ENCODE results near the gene LIFR.

LIFR gene

DNA sequence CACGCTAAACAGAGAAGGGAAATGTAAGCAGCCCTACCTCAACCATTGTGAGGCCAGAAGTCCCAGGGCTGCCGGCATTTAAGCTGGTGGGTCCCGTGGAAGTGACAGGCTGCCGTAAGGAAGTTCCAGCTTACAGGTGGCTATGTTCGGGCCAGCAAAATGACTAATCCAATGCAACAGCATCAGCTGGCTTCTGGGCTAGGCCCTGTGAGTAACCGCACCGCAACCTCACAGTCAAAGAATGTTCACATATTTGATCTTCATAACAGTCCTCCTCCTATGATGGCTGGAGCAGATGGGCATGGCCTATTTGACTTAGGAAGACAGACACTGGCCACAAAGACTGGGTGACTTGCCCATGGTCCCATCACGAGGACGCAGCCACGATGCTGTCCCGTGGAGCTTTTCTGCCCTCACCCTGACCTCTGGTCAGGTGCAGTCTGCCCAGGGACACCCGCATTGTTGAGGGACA lies 88.2 kb downstream of the LIFR start:
- no peak for TF ChIP-seq CREB1 (IDR thresholded peaks at IDR 0.05; ENCODE audit: low read depth)
- no peak for TF ChIP-seq CEBPB (IDR thresholded peaks at IDR 0.05)
- no peak for TF ChIP-seq REST (IDR thresholded peaks at IDR 0.05; ENCODE audit: low read depth)
- no peak for TF ChIP-seq FOXM1 (IDR thresholded peaks at IDR 0.05; ENCODE audit: borderline replicate concordance, low read depth)
- no peak for TF ChIP-seq TCF12 (IDR thresholded peaks at IDR 0.05; ENCODE audit: low read depth)
- no peak for TF ChIP-seq ZBTB7A (IDR thresholded peaks at IDR 0.05; ENCODE audit: low read depth)

DNA sequence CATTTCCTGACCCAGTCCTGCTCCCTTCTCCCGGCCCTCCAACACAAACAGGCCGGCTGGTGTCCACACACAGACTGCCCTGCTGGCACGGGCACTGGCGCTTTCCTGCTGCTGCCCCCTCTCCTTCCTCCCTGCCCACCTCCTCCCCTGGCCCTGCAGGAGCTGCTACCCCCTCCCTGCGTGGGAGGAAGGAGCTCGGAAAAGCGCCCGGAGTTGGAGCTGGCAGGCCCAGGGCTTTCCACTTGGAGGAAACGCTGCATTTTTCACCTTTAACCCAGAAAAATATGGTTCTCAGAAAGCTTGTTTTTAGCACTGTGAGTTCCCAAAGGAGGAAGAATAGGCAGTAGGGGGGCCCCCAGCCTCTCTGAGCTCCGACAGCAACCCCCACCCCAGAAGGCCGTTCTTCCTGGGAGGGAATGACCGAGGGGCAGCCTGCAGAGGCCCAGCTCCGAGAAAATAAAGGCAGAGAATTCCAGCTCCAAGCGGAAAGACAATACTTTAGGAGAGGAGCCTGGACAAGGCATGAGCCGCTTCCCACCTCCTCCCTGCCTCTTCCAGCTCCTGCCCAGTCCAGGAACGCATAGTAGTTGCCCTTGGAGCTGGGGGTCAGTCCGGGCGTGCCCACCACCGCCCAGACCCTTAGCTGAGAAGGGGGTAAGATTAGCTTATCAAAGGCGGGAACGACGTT lies 88.9 kb downstream of the LIFR start:
- TF ChIP-seq FOXM1 (IDR thresholded peaks at IDR 0.05; ENCODE audit: borderline replicate concordance, low read depth) = no peak
- no peak for TF ChIP-seq NFIC (IDR thresholded peaks at IDR 0.05)
- TF ChIP-seq CEBPB (IDR thresholded peaks at IDR 0.05) = no peak
- no peak for TF ChIP-seq ZBTB7A (IDR thresholded peaks at IDR 0.05; ENCODE audit: low read depth)
- TF ChIP-seq, protein P1, sequence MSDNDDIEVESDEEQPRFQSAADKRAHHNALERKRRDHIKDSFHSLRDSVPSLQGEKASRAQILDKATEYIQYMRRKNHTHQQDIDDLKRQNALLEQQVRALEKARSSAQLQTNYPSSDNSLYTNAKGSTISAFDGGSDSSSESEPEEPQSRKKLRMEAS (IDR thresholded peaks at IDR 0.05) = no peak
- TF ChIP-seq CREB1 (IDR thresholded peaks at IDR 0.05; ENCODE audit: low read depth) = no peak
- TF ChIP-seq TEAD4 (IDR thresholded peaks at IDR 0.05) = no peak
- TF ChIP-seq TCF12 (IDR thresholded peaks at IDR 0.05; ENCODE audit: low read depth) = no peak
- TF ChIP-seq EGR1 (IDR thresholded peaks at IDR 0.05) = no peak
- TF ChIP-seq TAF1 (IDR thresholded peaks at IDR 0.05; ENCODE audit: low read depth) = no peak
- TF ChIP-seq, protein P2, sequence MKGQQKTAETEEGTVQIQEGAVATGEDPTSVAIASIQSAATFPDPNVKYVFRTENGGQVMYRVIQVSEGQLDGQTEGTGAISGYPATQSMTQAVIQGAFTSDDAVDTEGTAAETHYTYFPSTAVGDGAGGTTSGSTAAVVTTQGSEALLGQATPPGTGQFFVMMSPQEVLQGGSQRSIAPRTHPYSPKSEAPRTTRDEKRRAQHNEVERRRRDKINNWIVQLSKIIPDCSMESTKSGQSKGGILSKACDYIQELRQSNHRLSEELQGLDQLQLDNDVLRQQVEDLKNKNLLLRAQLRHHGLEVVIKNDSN (IDR thresholded peaks at IDR 0.05) = no peak
- no peak for TF ChIP-seq REST (IDR thresholded peaks at IDR 0.05; ENCODE audit: low read depth)
- TF ChIP-seq YY1 (IDR thresholded peaks at IDR 0.05; ENCODE audit: low read depth) = no peak
- no peak for TF ChIP-seq EP300 (IDR thresholded peaks at IDR 0.05; ENCODE audit: borderline replicate concordance)

GRCh38 chr5:38466424-38467189 lies 89.8 kb downstream of the LIFR start:
- TF ChIP-seq CREB1 (IDR thresholded peaks at IDR 0.05; ENCODE audit: low read depth) (no peak), YY1 (IDR thresholded peaks at IDR 0.05; ENCODE audit: low read depth) (no peak), ZBTB7A (IDR thresholded peaks at IDR 0.05; ENCODE audit: low read depth) (no peak), RAD21 (IDR thresholded peaks at IDR 0.05; ENCODE audit: low read depth) (no peak), TAF1 (IDR thresholded peaks at IDR 0.05; ENCODE audit: low read depth) (no peak), FOXM1 (IDR thresholded peaks at IDR 0.05; ENCODE audit: borderline replicate concordance, low read depth) (no peak), NFIC (IDR thresholded peaks at IDR 0.05) (no peak), CEBPB (IDR thresholded peaks at IDR 0.05) (no peak), EP300 (IDR thresholded peaks at IDR 0.05; ENCODE audit: borderline replicate concordance) (no peak)
- TF ChIP-seq, protein P1 (IDR thresholded peaks at IDR 0.05) = no peak

- TF ChIP-seq EGR1 (IDR thresholded peaks at IDR 0.05) (no peak), RAD21 (IDR thresholded peaks at IDR 0.05; ENCODE audit: low read depth) (no peak)
- TF ChIP-seq, protein P1 (IDR thresholded peaks at IDR 0.05) = no peak
These were observed 90.6 kb downstream of the LIFR start for GRCh38 chr5:38465702-38466423.

GRCh38 chr5:38465061-38465460 lies 91.4 kb downstream of the LIFR start:
- TF ChIP-seq EP300 (IDR thresholded peaks at IDR 0.05; ENCODE audit: borderline replicate concordance) = no peak
- no peak for TF ChIP-seq FOXM1 (IDR thresholded peaks at IDR 0.05; ENCODE audit: borderline replicate concordance, low read depth)
- TF ChIP-seq TEAD4 (IDR thresholded peaks at IDR 0.05) = no peak
- no peak for TF ChIP-seq REST (IDR thresholded peaks at IDR 0.05; ENCODE audit: low read depth)
- TF ChIP-seq TAF1 (IDR thresholded peaks at IDR 0.05; ENCODE audit: low read depth) = no peak
- no peak for TF ChIP-seq CEBPB (IDR thresholded peaks at IDR 0.05)
- no peak for TF ChIP-seq YY1 (IDR thresholded peaks at IDR 0.05; ENCODE audit: low read depth)
- no peak for TF ChIP-seq NFIC (IDR thresholded peaks at IDR 0.05)
- TF ChIP-seq ZBTB7A (IDR thresholded peaks at IDR 0.05; ENCODE audit: low read depth) = no peak
- no peak for TF ChIP-seq EGR1 (IDR thresholded peaks at IDR 0.05)
